HG03039 (cell line): ENCODE data around the gene HP1BP3.

ENCODE experiments used
- ATAC-seq: cut with Tn5 transposase; IDR thresholded peaks from one replicate; pipeline ENCODE4 v1.9.1; 2021; ENCODE audit warnings: mild to moderate bottlenecking, moderate library complexity; ENCODE audit not compliant: unreplicated experiment

Gene HP1BP3

GRCh38 chr1:20695515-20695914, 91.6 kb downstream of the HP1BP3 start:
- no peak for ATAC-seq

- ATAC-seq = no peak
Observed at GRCh38 chr1:20693623-20694022, 93.5 kb downstream of the HP1BP3 start.
